ENCODE data around the gene RBM24.

The RBM24 gene

DNA sequence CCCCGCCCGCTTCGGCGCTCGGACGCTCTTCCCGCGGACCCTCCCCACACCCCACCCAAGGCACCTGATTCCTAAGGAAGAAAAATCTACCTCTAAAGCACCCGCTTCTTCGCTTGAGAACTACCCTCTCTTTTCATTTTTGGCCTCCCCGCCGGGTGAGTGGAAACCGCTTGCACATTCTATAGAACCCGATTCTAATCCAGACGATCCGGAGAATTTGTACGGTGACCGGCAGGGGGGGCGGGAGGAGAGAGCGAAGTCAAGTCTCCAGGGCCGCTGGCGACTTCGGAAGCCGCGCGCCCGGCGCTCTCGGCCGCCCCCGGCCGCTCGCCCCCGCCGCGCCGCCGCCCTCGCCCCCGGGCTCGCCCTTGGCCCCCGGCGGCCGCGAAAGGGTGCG, at the start of gene RBM24:
TSS of gene RBM24 (plus strand) at position 262 of the 397 bp plus-strand sequence. CDS start 221 bp downstream, outside the sequence.
- DNase-seq = peak; percentile 72

DNA sequence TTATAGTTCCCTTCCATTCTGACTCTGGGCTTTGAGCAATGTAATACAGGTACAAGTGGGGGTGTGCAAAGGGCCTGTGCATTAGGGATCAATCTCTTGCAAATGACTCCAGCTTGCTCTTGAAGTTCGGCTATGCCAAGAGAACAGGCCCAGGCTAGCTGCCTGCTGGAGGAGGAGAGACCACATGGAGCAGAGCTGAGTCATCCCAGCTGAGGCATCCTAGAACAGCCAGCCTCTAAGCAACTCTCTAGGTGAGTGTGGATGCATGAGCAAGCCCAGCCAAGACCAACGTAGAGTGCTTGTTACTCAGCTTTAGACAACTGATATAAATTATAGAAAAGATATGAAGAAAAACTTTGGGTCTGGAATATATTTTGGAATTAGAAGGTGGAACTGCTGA, 47.6 kb upstream of the RBM24 start:
- DNase-seq = no peak

DNA sequence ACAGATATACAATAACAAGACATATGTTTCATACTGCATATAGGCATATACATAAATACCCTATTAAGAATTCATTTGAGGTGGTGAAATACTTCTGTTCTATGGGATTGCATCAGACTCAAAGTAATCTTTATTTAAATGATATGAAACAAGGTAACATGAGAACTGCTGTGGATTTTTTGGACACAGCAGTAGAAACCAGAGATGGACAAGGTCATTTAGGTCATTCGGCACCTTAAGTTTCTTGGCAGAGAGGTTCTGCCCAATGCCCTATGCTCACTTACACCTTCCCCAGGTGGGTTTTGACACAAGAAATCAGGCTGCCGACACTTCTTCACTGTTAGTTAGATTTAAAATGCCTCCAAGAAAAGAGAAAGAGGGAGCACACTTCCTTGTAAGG, 43.9 kb upstream of the RBM24 start:
- no peak for DNase-seq

DNA sequence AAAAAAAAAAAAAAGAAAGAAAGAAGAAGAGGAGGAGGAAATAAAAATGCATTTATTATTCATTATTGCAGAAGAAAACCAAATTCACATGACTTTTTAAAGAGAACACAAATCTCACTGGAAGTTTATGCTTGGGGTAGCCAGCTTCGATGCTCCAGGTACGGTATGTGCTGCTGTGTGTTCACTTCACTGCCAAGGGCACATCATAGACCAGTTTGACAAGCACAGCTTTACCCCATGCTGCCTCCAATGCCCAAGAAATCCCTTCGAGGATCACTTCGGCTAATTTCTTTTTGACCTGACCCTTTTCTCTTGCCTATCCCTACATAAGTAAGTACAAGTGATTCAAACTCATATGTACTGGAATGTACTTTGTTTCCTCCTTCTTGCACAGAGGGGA, 41.9 kb upstream of the RBM24 start:
- DNase-seq = no peak

DNA sequence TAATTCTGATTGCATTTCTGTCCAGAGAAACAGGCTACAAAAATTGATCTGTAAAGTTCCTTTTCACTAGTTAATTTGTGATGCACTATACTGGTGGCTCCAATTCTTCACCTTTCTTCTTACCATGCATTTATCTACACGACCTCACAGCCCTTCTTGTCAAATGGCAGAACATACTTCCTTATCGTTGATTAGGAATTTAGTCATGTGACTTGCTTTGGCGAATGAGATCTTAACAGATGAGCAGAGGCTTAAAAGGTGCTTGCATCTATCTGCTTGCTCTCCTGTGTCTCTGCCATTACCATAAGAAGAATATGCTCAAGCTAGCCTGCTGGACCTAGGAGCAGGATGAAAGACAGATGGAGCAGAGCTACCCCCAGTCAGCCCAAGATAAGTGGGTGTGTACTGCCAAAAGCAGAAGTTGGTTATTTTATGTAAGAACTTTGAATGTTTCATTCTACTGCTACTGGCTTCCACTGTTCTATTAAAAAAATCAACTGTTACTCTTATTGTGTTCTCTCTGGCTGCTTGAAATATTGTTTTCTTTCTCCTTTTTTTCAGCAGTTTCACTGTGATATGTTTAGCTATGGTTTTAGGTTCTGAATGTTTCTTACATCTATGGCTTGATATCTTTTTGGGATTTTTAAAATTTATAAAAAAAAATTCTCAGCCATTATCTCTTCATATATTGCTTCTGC, 40.2 kb upstream of the RBM24 start:
- no peak for DNase-seq

DNA sequence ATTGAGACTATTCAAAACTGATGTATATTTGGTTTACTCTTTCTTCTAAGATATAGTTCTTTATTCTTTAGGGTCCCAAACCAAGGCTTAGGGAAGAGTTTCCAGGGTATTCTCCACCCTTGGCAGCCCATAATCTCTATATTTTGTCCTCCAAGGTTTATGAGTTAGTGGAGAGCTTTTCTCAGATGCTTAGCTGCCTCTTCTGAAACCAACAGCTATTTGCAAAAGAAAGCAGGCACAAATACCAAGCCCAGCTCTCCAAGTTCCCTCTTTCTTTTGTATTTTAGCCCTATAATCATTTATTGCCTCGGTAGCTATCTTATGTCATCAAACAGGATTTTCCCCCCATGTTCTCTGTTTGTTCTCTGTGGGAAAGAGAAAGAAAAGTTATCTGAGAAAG, 39.1 kb upstream of the RBM24 start:
- DNase-seq = no peak

DNA sequence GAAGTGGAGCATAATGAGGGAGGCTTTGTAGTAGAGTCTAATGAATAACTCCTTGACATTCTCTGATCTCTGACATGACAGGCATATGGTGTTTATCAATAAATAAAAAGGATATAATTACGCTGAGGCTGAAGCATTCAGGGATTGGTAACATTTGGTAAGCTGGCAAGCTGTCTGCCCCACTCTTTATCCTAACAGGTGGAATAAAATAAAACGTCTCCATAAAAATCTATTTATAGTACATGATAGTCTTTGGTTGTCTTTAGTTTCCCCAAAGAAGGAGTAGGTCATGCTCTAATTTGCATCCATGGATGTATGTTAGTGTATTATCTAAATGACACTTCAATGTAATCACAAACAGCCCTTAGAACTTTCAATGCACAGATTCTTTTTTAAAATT, 30.9 kb upstream of the RBM24 start:
- DNase-seq = no peak

DNA sequence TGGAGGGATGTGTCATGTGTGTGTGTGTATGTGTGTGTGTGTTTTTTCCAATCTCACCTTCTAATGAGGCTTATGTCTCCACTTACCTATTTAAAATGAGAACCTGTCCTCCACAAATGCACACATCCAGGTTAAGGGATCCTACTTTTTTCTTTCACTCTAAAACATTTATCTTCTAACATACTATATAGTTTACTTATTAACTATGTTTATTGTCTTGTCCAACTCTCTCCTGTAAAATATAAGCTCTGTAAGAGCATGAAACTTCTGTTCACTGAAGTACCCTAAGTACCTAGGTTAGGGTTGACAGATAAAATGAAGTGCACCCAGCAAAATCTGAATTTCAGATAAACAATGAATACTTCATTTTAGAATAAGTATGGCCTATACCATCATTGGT, 29.2 kb upstream of the RBM24 start:
- DNase-seq = no peak

DNA sequence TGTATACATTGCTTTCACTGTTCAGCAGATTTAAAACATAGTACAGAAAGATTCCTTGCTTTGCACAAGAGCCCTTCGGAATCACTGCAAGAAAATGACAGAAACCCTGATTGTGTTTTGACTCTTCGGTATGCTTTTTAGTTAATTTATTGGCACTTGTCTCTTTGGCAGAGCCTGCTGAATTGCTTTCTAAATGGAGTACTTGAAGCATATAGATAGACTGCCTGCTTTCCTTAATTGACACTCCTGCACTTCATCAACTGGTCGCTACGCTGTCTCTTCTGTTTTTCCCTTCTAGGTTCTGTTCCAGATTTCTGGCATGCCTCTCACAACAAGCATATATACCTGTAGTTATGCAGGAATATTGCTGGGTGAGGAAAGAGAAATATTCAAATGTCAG, 22.4 kb upstream of the RBM24 start:
- DNase-seq = no peak

DNA sequence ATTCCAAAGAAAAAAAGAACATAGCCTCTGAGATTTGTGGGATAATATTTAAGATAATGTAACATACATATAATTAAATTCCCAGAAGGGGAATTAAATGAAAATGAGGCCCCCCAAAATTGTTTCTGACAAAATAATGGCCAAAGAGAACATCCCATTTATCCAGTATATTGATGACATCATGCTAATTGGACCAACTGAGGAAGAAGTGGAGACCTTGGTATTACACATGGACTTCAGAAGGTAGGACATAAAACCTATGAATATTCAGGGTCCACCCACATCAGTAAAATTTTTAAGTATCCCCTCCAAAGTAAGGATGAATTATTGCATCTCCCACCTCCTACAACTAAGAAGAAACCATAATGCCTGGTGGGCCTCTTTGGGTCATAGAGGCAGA, 15.6 kb upstream of the RBM24 start:
- no peak for DNase-seq

DNA sequence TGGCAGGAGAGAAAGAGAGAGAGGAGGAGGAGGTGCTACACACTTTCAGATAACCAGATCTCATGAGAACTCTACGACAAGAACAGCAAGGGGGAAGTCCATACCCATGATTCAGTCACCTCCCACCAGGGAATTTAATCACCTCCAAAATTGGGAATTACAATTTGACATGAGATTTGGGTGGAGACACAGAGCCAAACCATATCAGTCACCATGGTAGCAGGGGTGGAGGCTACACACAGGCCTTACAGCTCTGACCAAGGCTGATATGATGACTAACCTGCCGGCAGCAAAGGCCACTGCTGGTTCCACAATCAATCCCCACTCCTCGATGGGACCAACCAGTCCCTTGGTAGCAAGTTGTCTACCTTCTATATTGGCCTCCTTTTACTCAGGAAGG, 13.6 kb upstream of the RBM24 start:
- no peak for DNase-seq

DNA sequence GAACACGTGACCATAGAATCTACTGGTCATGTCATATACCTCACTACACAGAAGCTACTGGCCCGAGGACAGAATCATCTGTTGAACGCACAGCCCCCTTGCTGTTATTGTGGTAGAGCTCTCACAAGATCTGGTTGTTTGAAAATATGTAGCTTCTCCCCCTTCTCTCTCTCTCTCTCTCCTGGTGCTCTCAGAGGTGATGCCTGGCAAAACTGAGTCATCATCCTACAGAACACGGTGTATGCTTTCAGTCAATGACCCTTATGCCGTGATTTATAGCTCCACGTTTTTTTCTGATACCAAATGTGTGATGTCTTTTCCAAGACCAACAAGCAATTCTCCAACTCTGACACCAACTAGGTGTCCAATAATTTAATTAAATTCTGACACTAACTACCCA, 13.0 kb upstream of the RBM24 start:
- DNase-seq = no peak

DNA sequence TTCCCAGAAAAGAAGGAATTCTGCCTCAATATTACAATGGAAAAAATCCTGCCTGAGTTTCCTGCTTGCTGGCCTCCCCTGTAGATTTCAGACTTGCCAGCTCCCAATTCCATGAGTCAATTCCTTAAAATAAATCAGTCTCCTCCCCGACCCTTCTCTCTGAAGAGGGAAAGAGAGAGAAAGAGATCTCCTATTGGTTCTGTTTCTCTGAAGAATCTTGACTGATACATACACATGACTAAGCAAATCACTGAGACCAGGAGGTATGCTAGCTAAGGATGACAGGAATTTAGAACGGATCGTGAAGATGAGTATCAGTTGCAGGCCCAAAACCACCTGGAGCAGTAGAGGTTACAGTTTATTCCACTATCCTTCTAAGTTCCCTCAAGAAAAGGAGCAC, 11.3 kb upstream of the RBM24 start:
- no peak for DNase-seq

DNA sequence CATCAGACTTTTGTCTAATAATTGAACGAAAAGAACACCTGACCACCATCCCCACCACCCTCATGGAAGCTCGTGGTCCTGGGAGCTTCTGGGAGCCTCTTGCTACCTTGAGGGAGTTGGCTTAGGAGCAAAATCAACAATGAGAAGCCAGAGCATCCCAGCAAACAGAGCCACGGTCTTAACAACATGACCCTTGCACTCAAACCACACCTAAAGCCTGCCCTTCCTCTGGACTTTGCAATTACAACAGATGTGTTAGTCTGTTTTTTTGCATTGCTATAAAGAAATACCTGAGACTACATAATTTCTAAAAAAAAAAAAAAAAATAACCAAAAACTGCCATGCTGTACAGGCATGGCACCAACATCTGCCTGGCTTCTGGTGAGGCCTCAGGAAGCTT, 9.5 kb upstream of the RBM24 start:
- DNase-seq = no peak

DNA sequence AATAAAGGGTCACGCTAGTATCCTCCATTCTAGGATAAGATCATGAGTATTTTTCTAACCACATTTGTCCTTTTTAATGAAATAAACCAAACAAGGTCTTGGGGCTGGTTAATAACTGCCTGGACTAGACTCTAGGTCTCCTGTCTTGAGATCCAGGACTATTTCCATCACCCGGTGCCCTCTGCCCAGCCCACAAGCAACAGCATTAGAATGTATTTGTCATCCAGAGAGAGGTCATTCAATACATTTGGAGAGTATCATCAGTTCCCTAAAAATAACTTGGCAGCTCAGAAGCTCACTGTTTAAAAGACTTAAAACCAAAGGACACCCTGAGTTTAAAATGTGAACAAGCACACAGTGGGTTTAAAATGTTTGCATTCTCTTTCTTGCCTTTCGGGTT, 4.4 kb upstream of the RBM24 start:
- no peak for DNase-seq

DNA sequence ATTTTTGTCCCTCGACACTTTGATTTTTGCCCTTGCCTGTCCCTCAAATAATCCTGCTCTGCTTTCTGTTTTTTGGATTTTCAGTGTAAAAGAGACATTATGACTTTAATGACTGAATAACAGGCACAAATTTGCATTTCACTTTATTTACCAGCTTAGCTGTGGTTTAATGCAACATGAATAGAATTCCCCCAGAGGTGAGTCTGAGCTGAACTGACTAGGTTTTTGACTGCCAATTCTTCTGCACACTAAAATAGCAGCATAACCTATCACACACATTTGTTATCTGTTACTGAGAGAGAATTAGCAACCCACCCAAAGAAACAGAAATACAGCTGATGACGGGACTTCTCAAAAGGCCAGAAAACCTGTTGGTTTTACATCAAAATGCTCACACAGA, 3.9 kb upstream of the RBM24 start:
- DNase-seq = no peak

DNA sequence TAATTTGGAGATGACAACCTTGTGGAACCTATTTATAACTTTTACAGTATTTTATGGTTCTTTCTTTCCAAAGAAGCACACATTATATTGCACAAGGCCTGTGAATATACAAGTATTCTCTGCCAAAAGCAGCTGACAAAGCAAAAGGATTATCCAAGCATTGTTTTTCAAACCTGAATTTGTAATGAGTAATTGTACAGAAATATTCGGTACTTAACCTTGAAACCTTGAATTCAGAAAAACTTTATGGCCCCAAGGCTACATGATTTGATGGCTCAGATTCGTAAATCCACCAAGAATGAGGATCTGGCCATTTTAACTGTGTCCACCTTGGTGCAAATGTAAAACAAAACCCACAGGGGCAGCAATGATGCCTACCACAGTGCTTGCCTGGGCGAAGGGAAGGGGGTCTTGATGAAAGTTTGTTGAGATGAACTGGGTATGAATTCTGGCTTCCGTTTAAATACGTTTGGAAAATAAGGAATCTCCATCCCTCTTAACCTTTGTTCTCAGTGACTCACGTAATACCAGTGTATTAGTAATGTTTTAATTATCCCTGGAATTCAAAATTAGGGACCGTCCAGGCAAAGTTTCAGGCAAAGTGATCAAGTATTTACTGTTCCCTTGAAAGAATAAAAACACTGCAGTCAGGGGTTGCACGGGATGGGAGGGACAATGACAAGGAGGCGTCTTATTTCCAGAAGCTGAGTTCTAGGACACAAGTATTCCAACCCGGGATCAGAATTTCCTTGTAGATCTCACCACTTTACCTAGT, 2.7 kb upstream of the RBM24 start:
- no peak for DNase-seq

DNA sequence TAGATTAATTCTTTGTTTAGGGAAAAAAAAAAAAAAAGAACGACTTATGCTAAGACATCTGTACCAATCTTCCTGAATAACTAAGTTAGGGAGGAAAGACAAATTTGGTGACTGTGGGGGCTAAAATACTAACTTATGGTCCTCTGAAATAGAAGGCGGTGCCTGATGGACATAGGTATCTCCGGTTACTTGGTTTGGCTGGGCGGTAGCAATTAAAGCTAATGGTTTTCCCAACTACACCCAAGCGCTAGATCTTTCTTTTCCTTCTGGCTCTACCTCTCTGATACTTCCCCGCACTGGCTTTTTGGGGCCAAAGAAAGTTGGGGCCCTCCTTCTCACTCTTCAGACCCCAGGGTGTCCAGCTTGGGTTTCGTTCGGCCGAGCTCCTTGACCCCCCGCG, 1.0 kb upstream of the RBM24 start:
- DNase-seq = no peak

DNA sequence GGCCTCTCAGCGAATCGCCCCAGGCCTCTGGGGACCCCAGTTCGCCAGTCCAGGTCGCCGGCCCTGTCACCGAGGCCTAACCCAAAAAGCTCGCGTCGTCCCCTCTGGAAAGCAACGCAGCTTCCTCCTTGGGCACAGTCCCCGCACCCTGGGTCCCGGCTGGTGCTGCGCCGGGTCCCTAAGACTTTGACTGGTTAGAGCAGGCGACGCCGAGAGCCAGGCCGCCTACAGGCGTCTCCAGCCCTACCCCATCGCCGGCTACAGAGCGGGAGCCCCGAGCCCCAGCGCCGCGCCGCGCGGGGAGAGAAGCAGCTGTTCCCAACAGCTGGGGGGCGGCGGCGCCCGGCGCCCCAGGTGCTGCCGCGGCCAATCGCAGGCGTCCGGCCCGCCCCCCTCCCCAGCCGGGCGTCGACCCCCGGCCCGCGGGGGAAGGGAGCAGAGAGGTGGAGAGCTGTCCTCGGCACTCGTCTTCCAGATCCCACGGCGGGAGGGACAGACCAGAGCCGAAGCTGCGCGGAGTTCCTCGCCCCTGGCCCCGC, 540 bp upstream of the RBM24 start:
- peak; percentile 27 for DNase-seq

DNA sequence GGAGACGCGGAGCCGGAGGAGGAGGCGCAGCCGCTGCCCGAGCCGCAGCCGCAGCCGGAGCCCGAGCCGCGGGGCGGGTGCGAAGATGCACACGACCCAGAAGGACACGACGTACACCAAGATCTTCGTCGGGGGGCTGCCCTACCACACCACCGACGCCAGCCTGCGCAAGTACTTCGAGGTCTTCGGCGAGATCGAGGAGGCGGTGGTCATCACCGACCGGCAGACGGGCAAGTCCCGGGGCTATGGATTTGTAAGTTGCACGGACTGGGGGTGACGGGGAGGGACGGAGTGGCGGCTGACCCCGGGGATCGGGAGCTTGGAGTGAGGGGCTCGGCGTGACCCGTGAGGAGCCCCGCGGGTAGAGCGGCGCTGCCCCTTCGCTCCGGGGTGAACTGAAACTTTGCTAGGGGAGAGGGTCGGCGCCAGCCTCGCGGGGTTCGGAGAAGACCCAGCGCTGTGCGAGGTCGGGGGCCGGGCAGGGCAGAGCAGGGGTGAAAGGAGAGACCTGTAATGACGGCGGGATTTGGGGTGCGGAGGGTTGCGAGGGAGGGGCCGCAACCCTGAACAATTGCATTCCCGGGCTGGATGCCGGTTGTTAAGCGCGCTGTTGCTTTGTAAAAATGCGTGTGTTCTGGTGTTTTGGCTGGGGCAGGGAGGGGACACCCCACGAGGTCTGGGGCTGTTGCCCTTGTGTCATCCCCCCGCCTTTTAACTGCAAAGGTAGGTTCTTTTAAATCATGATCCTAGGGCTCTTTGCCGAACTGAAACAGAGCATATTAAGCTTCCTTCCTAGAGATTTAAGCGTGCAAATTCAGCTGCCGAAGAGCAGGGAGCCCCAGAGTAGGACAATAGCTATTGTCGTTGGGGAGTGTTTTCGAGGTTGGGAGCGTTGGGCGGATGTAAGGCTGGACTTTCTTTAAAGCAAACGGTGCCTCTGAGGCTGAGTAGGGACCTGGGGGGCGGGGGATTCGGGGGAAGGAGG, 628 bp downstream of the RBM24 start:
- peak; percentile 5 for DNase-seq

DNA sequence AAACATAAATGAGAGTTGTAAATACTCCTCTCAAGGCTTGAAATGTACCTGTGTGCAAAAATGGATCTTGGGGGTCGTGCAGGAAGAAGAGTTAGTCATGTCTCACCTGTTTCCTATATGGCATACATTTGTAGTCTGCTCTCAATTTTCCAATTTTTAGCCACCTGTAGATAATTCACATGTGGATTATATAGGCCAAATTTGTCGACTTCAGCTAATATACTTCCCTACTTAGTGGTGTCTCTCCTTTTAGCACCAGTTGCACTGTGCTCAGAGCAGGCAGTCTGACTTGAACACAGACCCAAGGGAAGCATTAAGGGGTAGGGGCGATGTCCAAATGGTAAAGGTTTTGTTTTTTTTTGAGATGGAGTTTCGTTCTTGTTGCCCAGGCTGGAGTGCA, 1.9 kb downstream of the RBM24 start:
- DNase-seq = no peak

DNA sequence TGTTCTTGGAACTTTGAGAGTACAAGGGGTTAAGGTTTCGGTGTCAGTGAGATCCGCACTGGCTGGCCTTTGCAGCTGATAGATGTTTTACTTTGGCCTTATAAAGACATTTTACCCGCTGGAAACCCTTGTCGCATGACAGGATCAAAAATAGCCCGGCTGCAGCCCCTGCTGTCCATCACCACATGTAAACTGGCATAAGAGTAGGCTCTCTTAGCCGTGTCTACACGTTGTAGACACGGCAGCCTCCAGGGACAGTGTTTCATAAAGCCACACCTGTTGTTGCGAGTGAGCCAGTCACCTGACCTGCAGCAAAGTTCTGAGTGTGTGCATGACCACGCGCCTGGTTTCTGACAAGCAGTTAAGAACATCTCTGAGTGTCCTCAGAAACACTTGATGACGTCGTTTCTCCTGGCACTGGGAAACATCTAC, 8.5 kb downstream of the RBM24 start:
- no peak for DNase-seq

DNA sequence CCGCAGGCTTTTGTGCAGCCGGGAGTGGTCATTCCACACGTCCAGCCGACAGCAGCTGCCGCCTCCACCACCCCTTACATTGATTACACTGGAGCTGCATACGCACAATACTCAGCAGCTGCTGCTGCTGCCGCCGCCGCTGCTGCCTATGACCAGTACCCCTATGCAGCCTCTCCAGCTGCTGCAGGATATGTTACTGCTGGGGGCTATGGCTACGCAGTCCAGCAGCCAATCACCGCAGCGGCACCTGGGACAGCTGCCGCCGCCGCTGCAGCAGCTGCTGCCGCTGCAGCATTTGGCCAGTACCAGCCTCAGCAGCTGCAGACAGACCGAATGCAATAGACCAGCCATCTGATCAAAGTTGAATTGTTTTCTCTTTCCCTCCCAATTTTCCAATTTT, 10.6 kb downstream of the RBM24 start:
- no peak for DNase-seq

Data from stimulated activated CD4-positive, alpha-beta T cell treated with anti-CD3 and anti-CD28 coated beads, Interleukin-15, amount 100 ng/mL, for 24 hours (primary cell).